ENCODE measurements around the gene ZBTB7C. TPM values are rescaled to one million over a fixed set of nuclear protein-coding genes. Genes with fewer than 3 reads are reported as not detected.
A peak's percentile ranks its signal among the peaks of the same experiment; 100 is the strongest.

Gene ZBTB7C
- total RNA-seq, 1 donor from 2014 or later = 0.61 TPM

- Mint-ChIP-seq H3K4me3 (no peak overlapping the region), H3K27me3 (ENCODE audit: low read depth) (no peaks in the 10 kb centered on the region), H3K9me3 (no peaks in the 10 kb centered on the region), H3K4me1 (peaks cover 13% of the 10 kb centered on the region), H3K36me3 (ENCODE audit: low read depth) (no peaks in the 10 kb centered on the region), H3K27ac (ENCODE audit: unreplicated experiment) (no peak overlapping the region)
- TF ChIP-seq CTCF (conservative IDR thresholded peaks at IDR 0.05) = no peak
- no peak for DNase-seq (ENCODE audit: low read depth, low spot score)
Measured at GRCh38 chr18:48029296-48029986, 379.7 kb downstream of the ZBTB7C start.

DNA sequence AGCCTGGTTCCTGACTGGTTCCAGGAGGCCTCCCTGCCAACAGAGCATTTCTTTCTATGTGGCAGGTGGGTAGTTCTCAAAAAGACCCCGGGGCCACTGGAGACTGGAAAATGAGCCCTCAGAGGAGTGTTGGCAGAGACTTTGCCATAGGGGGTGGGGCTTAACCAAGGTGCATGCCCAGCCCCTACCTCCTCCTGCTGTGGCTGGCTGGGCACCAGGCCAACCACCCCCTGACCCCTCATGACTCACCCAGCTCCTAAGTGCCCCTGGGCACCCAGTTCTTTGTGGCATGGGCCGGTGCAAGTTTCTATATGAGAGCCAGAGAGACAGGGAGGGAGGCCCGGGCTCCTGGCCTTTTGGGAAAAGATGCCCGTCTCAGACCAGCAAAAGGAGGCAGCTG, 380.5 kb downstream of the ZBTB7C start:
- H3K27ac Mint-ChIP-seq (ENCODE audit: unreplicated experiment) = no peak overlapping the region
- no peak for TF ChIP-seq CTCF (conservative IDR thresholded peaks at IDR 0.05)
- H3K27me3 Mint-ChIP-seq (ENCODE audit: low read depth) = no peaks in the 10 kb centered on the region
- peaks cover 16% of the 10 kb centered on the region for H3K4me1 Mint-ChIP-seq
- no peak for DNase-seq (ENCODE audit: low read depth, low spot score)
- H3K36me3 Mint-ChIP-seq (ENCODE audit: low read depth) = no peaks in the 10 kb centered on the region
- H3K4me3 Mint-ChIP-seq = no peak overlapping the region
- H3K9me3 Mint-ChIP-seq = no peaks in the 10 kb centered on the region

GRCh38 chr18:48028081-48028480, 381.1 kb downstream of the ZBTB7C start:
- Mint-ChIP-seq H3K4me1 (peaks cover 17% of the 10 kb centered on the region), H3K27ac (ENCODE audit: unreplicated experiment) (peak overlapping the region; percentile 93), H3K9me3 (no peaks in the 10 kb centered on the region), H3K27me3 (ENCODE audit: low read depth) (no peaks in the 10 kb centered on the region), H3K4me3 (no peak overlapping the region), H3K36me3 (ENCODE audit: low read depth) (no peaks in the 10 kb centered on the region)
- no peak for TF ChIP-seq CTCF (conservative IDR thresholded peaks at IDR 0.05)
- DNase-seq (ENCODE audit: low read depth, low spot score) = no peak

DNA sequence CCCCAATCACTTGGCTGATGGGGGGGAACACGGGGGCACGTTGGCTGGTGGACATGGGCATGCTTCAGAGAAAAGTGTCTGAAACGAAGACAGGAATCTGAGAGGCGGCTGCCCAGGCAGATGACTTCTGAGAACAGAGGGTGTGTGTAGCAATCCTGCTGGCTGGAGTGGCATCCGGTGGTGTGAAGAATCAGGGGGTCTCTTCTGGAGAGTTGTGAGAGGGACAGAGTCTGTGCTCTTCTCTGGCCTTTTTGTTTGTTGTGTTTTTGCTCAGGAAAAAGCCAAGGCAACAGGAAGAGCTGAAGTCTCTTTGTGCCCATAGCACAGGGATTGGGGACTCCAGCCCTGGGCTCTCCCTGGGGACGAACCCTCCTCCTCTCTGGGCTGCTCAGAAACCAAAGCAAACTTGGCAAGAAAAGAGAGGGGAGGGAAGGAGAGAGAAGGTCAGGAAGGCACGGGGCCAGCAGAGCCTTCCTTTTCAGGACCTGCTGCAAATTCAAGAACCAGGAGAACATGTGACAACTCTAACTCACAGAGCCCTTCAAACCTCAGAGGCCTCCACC, 381.7 kb downstream of the ZBTB7C start:
- Mint-ChIP-seq H3K4me3 (no peak overlapping the region), H3K36me3 (ENCODE audit: low read depth) (no peaks in the 10 kb centered on the region), H3K27me3 (ENCODE audit: low read depth) (peaks cover 2% of the 10 kb centered on the region), H3K9me3 (no peaks in the 10 kb centered on the region), H3K27ac (ENCODE audit: unreplicated experiment) (peak overlapping the region; percentile 93), H3K4me1 (peaks cover 19% of the 10 kb centered on the region)
- no peak for DNase-seq (ENCODE audit: low read depth, low spot score)
- TF ChIP-seq CTCF (conservative IDR thresholded peaks at IDR 0.05) = no peak

GRCh38 chr18:48026216-48026615, 383.0 kb downstream of the ZBTB7C start:
- no peak overlapping the region for H3K4me3 Mint-ChIP-seq
- no peak for DNase-seq (ENCODE audit: low read depth, low spot score)
- no peaks in the 10 kb centered on the region for H3K9me3 Mint-ChIP-seq
- H3K36me3 Mint-ChIP-seq (ENCODE audit: low read depth) = no peaks in the 10 kb centered on the region
- no peak overlapping the region for H3K27ac Mint-ChIP-seq (ENCODE audit: unreplicated experiment)
- peaks cover 20% of the 10 kb centered on the region for H3K4me1 Mint-ChIP-seq
- TF ChIP-seq CTCF (conservative IDR thresholded peaks at IDR 0.05) = no peak
- H3K27me3 Mint-ChIP-seq (ENCODE audit: low read depth) = peaks cover 3% of the 10 kb centered on the region

Measured in neural crest cell (in vitro differentiated cells).